ENCODE results near the gene FGD3. TPM values are rescaled to one million over a fixed set of nuclear protein-coding genes. Genes with fewer than 3 reads are reported as not detected.

FGD3 gene
- polyA plus RNA-seq, 1 donor (not counting 4 experiments of a cell fraction or from before 2014, with no cell fraction given), result 0.21 TPM

- dilution Hi-C loops (cut with MboI; ENCODE audit: extremely low pct_ligation_motif_present, low sequenced_read_pairs), result no loop called here
- no peak for DNase-seq (ENCODE audit: low read depth, low spot score)
- H3K9ac ChIP-seq (ENCODE audit: control insufficient read depth, extremely low read depth, insufficient read depth, low read length), result no peak overlapping the region
- H3K4me2 ChIP-seq (ENCODE audit: control insufficient read depth, extremely low read depth, insufficient read depth, low read depth, low read length), result no peak overlapping the region
- TF ChIP-seq EZH2 (IDR thresholded peaks at IDR 0.05; ENCODE audit: low read length) (no peak), CTCF (optimal IDR thresholded peaks at IDR 0.05 in 1 of 3, IDR thresholded peaks at IDR 0.05 in 1 of 3, conservative IDR thresholded peaks at IDR 0.05 in 1 of 3; ENCODE audit: extremely low read depth in 1 of 3, insufficient read depth in 2 of 3, low read length in 3 of 3) (no peak)
- H3K27ac ChIP-seq (ENCODE audit: control insufficient read depth, insufficient read depth, low read length), result no peak overlapping the region
- H3K36me3 ChIP-seq (ENCODE audit: control insufficient read depth in 2 of 2, extremely low read depth in 1 of 2, insufficient read depth in 2 of 2, low read length in 2 of 2), result no peaks in the 10 kb centered on the region
- H3K9me3 ChIP-seq (ENCODE audit: control insufficient read depth, low read depth, low read length), result no peaks in the 10 kb centered on the region
- no peaks in the 10 kb centered on the region for H3K9me1 ChIP-seq (ENCODE audit: control insufficient read depth, extremely low read depth, insufficient read depth, low read length)
- no peak overlapping the region for H2AFZ ChIP-seq (ENCODE audit: control insufficient read depth, low read length)
- peaks cover 7% of the 10 kb centered on the region for H3K27me3 ChIP-seq (ENCODE audit: control insufficient read depth, extremely low read depth, insufficient read depth, low read length)
- no peaks in the 10 kb centered on the region for H4K20me1 ChIP-seq (ENCODE audit: control insufficient read depth, extremely low read depth, insufficient read depth, low read length)
- H3K4me3 ChIP-seq (ENCODE audit: control insufficient read depth in 2 of 3, extremely low read depth in 1 of 3, insufficient read depth in 2 of 3, low read depth in 1 of 3, low read length in 3 of 3), result no peak overlapping the region
- no peaks in the 10 kb centered on the region for H3K4me1 ChIP-seq (ENCODE audit: control insufficient read depth, extremely low read depth, insufficient read depth, low read length)
- FAIRE-seq, result no peak
- no peaks in the 10 kb centered on the region for H3K79me2 ChIP-seq (ENCODE audit: control insufficient read depth, insufficient read depth, low read length)
Measured at GRCh38 chr9:93027750-93028149, 80.4 kb downstream of the FGD3 start.

- Histone ChIP-seq H3K4me2 (ENCODE audit: control insufficient read depth, extremely low read depth, insufficient read depth, low read depth, low read length) (no peak overlapping the region), H3K4me3 (ENCODE audit: control insufficient read depth in 2 of 3, extremely low read depth in 1 of 3, insufficient read depth in 2 of 3, low read depth in 1 of 3, low read length in 3 of 3) (no peak overlapping the region), H3K4me1 (ENCODE audit: control insufficient read depth, extremely low read depth, insufficient read depth, low read length) (no peaks in the 10 kb centered on the region), H3K36me3 (ENCODE audit: control insufficient read depth in 2 of 2, extremely low read depth in 1 of 2, insufficient read depth in 2 of 2, low read length in 2 of 2) (no peaks in the 10 kb centered on the region), H4K20me1 (ENCODE audit: control insufficient read depth, extremely low read depth, insufficient read depth, low read length) (no peaks in the 10 kb centered on the region), H3K9me1 (ENCODE audit: control insufficient read depth, extremely low read depth, insufficient read depth, low read length) (no peaks in the 10 kb centered on the region), H3K9ac (ENCODE audit: control insufficient read depth, extremely low read depth, insufficient read depth, low read length) (no peak overlapping the region), H3K27ac (ENCODE audit: control insufficient read depth, insufficient read depth, low read length) (no peak overlapping the region), H3K9me3 (ENCODE audit: control insufficient read depth, low read depth, low read length) (no peaks in the 10 kb centered on the region), H3K79me2 (ENCODE audit: control insufficient read depth, insufficient read depth, low read length) (no peaks in the 10 kb centered on the region), H3K27me3 (ENCODE audit: control insufficient read depth, extremely low read depth, insufficient read depth, low read length) (peaks cover 13% of the 10 kb centered on the region), H2AFZ (ENCODE audit: control insufficient read depth, low read length) (no peak overlapping the region)
- dilution Hi-C loops (cut with MboI; ENCODE audit: extremely low pct_ligation_motif_present, low sequenced_read_pairs), result no loop called here
- FAIRE-seq (no peak), DNase-seq (ENCODE audit: low read depth, low spot score) (no peak)
- no peak for TF ChIP-seq EZH2 (IDR thresholded peaks at IDR 0.05; ENCODE audit: low read length)
- no peak for TF ChIP-seq CTCF (optimal IDR thresholded peaks at IDR 0.05 in 1 of 3, IDR thresholded peaks at IDR 0.05 in 1 of 3, conservative IDR thresholded peaks at IDR 0.05 in 1 of 3; ENCODE audit: extremely low read depth in 1 of 3, insufficient read depth in 2 of 3, low read length in 3 of 3)
Measured at GRCh38 chr9:93028448-93029006, 81.2 kb downstream of the FGD3 start.

Data from keratinocyte (primary cell).